HS-27A (cell line): ENCODE measurements around the gene ADAMTS15.

Experiments
- DNase-seq: peaks from one replicate; pipeline ENCODE4 v3.0.0-alpha.2; 2012; ENCODE audit warnings: low read depth, missing footprints

ADAMTS15 gene

GRCh38 chr11:130418756-130419155, 29.7 kb upstream of the ADAMTS15 start:
- no peak for DNase-seq

GRCh38 chr11:130420478-130421198, 27.8 kb upstream of the ADAMTS15 start:
- no peak for DNase-seq

GRCh38 chr11:130421199-130421585, 27.3 kb upstream of the ADAMTS15 start:
- DNase-seq, result no peak

- DNase-seq, result no peak
Observed at GRCh38 chr11:130421697-130422096, 26.7 kb upstream of the ADAMTS15 start.

- DNase-seq, result no peak
Observed at GRCh38 chr11:130422251-130422995, 26.0 kb upstream of the ADAMTS15 start.

- DNase-seq, result no peak
Observed at GRCh38 chr11:130423541-130424142, 24.8 kb upstream of the ADAMTS15 start.

GRCh38 chr11:130424613-130425140, 23.8 kb upstream of the ADAMTS15 start:
- DNase-seq, result no peak

GRCh38 chr11:130425156-130425555, 23.3 kb upstream of the ADAMTS15 start:
- DNase-seq, result no peak

GRCh38 chr11:130426223-130426836, 22.1 kb upstream of the ADAMTS15 start:
- no peak for DNase-seq

- DNase-seq, result no peak
Observed at GRCh38 chr11:130426837-130427341, 21.6 kb upstream of the ADAMTS15 start.

GRCh38 chr11:130427581-130428315, 20.7 kb upstream of the ADAMTS15 start:
- no peak for DNase-seq

- no peak for DNase-seq
Observed at GRCh38 chr11:130428316-130429119, 19.9 kb upstream of the ADAMTS15 start, which contains the start of gene ADAMTS8. ADAMTS8 (minus strand) TSS chr11:130428609; CDS start chr11:130428286, 323 bp downstream.

- DNase-seq, result no peak
Observed at GRCh38 chr11:130429120-130429681, 19.2 kb upstream of the ADAMTS15 start.

GRCh38 chr11:130429983-130430382, 18.5 kb upstream of the ADAMTS15 start:
- no peak for DNase-seq

GRCh38 chr11:130431331-130431773, 17.1 kb upstream of the ADAMTS15 start:
- DNase-seq, result no peak

GRCh38 chr11:130431801-130432200, 16.6 kb upstream of the ADAMTS15 start:
- DNase-seq, result no peak

GRCh38 chr11:130433357-130433756, 15.1 kb upstream of the ADAMTS15 start:
- no peak for DNase-seq

GRCh38 chr11:130434521-130435223, 13.8 kb upstream of the ADAMTS15 start:
- no peak for DNase-seq

GRCh38 chr11:130435671-130436070, 12.8 kb upstream of the ADAMTS15 start:
- no peak for DNase-seq
